ENCODE measurements around the gene MIOS. TPM values are rescaled to one million over a fixed set of nuclear protein-coding genes. Genes with fewer than 3 reads are reported as not detected.

Gene MIOS
- total and polyA plus RNA-seq, 2 of the 8 experiments (the other 6 are each of a cell fraction or from before 2014, with no cell fraction given), result 15.5 to 50.7 TPM

GRCh38 chr7:7576344-7576743 lies 9.7 kb downstream of the MIOS start:
- Histone ChIP-seq H4K5ac (ENCODE audit: insufficient read length, low read depth, low read length) (no peak overlapping the region), H2AK5ac (ENCODE audit: low read depth, low read length) (no peak overlapping the region), H2AFZ (ENCODE audit: low read length) (no peak overlapping the region), H3K9ac (replicated peaks in 1 of 4; ENCODE audit: extremely low read depth in 1 of 4, low read depth in 3 of 4, low read length in 3 of 4) (no peak overlapping the region), H4K91ac (replicated peaks; ENCODE audit: insufficient read length, low read length) (no peak overlapping the region), H3K23ac (ENCODE audit: insufficient read length) (no peak overlapping the region), H2BK120ac (replicated peaks; ENCODE audit: low read depth, low read length) (no peak overlapping the region), H3K9me3 (ENCODE audit: insufficient read depth in 2 of 2, low read depth in 1 of 2, low read length in 1 of 2) (no peaks in the 10 kb centered on the region), H2BK20ac (ENCODE audit: low read length) (no peak overlapping the region), H3K36me3 (ENCODE audit: control insufficient read depth in 2 of 4, insufficient read depth in 4 of 4, low read length in 3 of 4) (peaks cover 0 to 25% (median 4%) of the 10 kb centered on the region in 4 experiments; a peak in 3 of 8 replicates), H3K4me1 (replicated peaks in 1 of 4; ENCODE audit: control insufficient read depth in 3 of 4, insufficient read depth in 4 of 4, low read length in 3 of 4) (peaks cover under 1 to 3% (median 1%) of the 10 kb centered on the region in 4 experiments; a peak in 5 of 7 replicates), H3K18ac (ENCODE audit: extremely low read depth, low read length) (no peak overlapping the region), H4K20me1 (replicated peaks in 1 of 2; ENCODE audit: control insufficient read depth in 1 of 2, insufficient read depth in 2 of 2, low read length in 2 of 2) (no peaks in the 10 kb centered on the region), H3K14ac (ENCODE audit: insufficient read length) (no peak overlapping the region), H3K79me1 (ENCODE audit: low read depth, low read length) (no peaks in the 10 kb centered on the region; the same call in 1 of the 2 replicates), H3K27me3 (replicated peaks in 1 of 4; ENCODE audit: control insufficient read depth in 3 of 4, extremely low read depth in 1 of 4, insufficient read depth in 3 of 4, low read length in 3 of 4) (no peaks in the 10 kb centered on the region), H3K56ac (replicated peaks; ENCODE audit: insufficient read length, low read depth, low read length) (no peak overlapping the region), H2BK15ac (ENCODE audit: low read length) (no peak overlapping the region), H4K8ac (ENCODE audit: extremely low read depth, insufficient read depth, low read length) (no peak overlapping the region), H3K4ac (replicated peaks; ENCODE audit: insufficient read length, low read depth, low read length) (no peak overlapping the region), H3K4me3 (ENCODE audit: extremely low read depth in 1 of 4, insufficient read depth in 2 of 4, low read depth in 3 of 4, low read length in 4 of 4) (no peak overlapping the region), H3K4me2 (ENCODE audit: insufficient read depth in 1 of 2, low read depth in 2 of 2, low read length in 2 of 2) (no peak overlapping the region), H3K79me2 (ENCODE audit: control insufficient read depth in 1 of 2, insufficient read depth in 2 of 2, low read length in 2 of 2) (peaks cover 0 to 42% of the 10 kb centered on the region in 2 experiments; a peak in 2 of 4 replicates), H2BK12ac (ENCODE audit: low read depth, low read length) (no peak overlapping the region), H2BK5ac (ENCODE audit: low read depth, low read length) (no peak overlapping the region), H3K23me2 (ENCODE audit: low read depth, low read length) (no peaks in the 10 kb centered on the region), H3K27ac (ENCODE audit: low read depth, low read length) (no peak overlapping the region)
- 86% methylated on average over 1 of the region's 1 CpG; no CpG with 5 or more reads in 1 of the 2 experiments for WGBS, 2 experiments (ENCODE audit: extremely low coverage in 1 of 2, insufficient coverage in 1 of 2, insufficient read length in 1 of 2, insufficient replicate concordance in 2 of 2, low coverage in 1 of 2, low lambda C conversion rate in 2 of 2, missing lambda C conversion rate in 1 of 2)
- ChIA-PET CTCF (ENCODE audit: partially characterized antibody) (no interaction called here), POLR2A (ENCODE audit: partially characterized antibody) (interaction anchor here (1.5 to 2.7 kb wide), 2 partner anchors 8 to 12 kb away, joined by 3 to 12 read pairs; partner anchors contain the start of gene MIOS)
- no peak for DNase-seq (ENCODE audit: low read depth in 1 of 2, low spot score in 2 of 2)
- no peak for FAIRE-seq
- TF ChIP-seq CEBPB (IDR thresholded peaks at IDR 0.05; ENCODE audit: low read depth, low read length), result no peak
- TF ChIP-seq CBX8 (IDR thresholded peaks at IDR 0.05; ENCODE audit: borderline replicate concordance, low read depth, low read length), result no peak
- TF ChIP-seq ASH2L (IDR thresholded peaks at IDR 0.05; ENCODE audit: low read length), result no peak
- no peak for TF ChIP-seq CHD2 (IDR thresholded peaks at IDR 0.05; ENCODE audit: low read length)
- no peak for TF ChIP-seq HDAC6 (IDR thresholded peaks at IDR 0.05; ENCODE audit: low read depth, low read length)

All from H1 (cell line).